ENCODE measurements around the gene PIK3CB.

- TF ChIP-seq CTCF (IDR thresholded peaks at IDR 0.05) (no peak), POLR2A (IDR thresholded peaks at IDR 0.05) (no peak), EP300 (IDR thresholded peaks at IDR 0.05) (no peak)
Observed at GRCh38 chr3:138712086-138712485, 122.6 kb downstream of the PIK3CB start.
